ENCODE measurements around the gene PPP1R8.

- TF ChIP-seq, protein P1, sequence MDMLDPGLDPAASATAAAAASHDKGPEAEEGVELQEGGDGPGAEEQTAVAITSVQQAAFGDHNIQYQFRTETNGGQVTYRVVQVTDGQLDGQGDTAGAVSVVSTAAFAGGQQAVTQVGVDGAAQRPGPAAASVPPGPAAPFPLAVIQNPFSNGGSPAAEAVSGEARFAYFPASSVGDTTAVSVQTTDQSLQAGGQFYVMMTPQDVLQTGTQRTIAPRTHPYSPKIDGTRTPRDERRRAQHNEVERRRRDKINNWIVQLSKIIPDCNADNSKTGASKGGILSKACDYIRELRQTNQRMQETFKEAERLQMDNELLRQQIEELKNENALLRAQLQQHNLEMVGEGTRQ (CRISPR knock-in tag; IDR thresholded peaks at IDR 0.05): no peak
- TF ChIP-seq FOXJ3 (CRISPR knock-in tag; IDR thresholded peaks at IDR 0.05; ENCODE audit: borderline replicate concordance): no peak
- no peak for TF ChIP-seq ZBTB21 (CRISPR knock-in tag; IDR thresholded peaks at IDR 0.05; ENCODE audit: borderline replicate concordance)
- no peak for TF ChIP-seq CTCF (IDR thresholded peaks at IDR 0.05)
- TF ChIP-seq, protein P2, sequence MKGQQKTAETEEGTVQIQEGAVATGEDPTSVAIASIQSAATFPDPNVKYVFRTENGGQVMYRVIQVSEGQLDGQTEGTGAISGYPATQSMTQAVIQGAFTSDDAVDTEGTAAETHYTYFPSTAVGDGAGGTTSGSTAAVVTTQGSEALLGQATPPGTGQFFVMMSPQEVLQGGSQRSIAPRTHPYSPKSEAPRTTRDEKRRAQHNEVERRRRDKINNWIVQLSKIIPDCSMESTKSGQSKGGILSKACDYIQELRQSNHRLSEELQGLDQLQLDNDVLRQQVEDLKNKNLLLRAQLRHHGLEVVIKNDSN (CRISPR knock-in tag; IDR thresholded peaks at IDR 0.05): no peak
- TF ChIP-seq, protein P3, sequence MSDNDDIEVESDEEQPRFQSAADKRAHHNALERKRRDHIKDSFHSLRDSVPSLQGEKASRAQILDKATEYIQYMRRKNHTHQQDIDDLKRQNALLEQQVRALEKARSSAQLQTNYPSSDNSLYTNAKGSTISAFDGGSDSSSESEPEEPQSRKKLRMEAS (CRISPR knock-in tag; IDR thresholded peaks at IDR 0.05): no peak
Observed at GRCh38 chr1:27882543-27882903, 51.9 kb downstream of the PPP1R8 start.

Data from WTC11 (cell line).